Right lobe of liver (tissue), 4 donors: ENCODE data around the gene COL4A6.

ENCODE experiments used
- POLR2A ChIP-seq: fragments of 450-650 bp; IDR thresholded peaks from one replicate; pipeline ENCODE4 v1.6.1; 2017; ENCODE audit warnings: antibody characterized with exemption, mild to moderate bottlenecking
- TF ChIP-seq, protein P1 (sequence below), 4 donors: fragments of 200-600 bp in 3 of 4; fragments of 450-650 bp in 1 of 4; IDR thresholded peaks; one replicate each; pipeline versions ENCODE4 v1.5.1 to v1.8.0; 2016 to 2022; ENCODE audit warnings: antibody characterized with exemption in 4 of 4, mild to moderate bottlenecking in 2 of 4
- donor health status: DM: no; HTN: no; CAD: no.
- donor health status: DM: no; HTN: no; CAD: no.
- donor health status: DM: no; HTN: yes; CAD: no.

DNA sequence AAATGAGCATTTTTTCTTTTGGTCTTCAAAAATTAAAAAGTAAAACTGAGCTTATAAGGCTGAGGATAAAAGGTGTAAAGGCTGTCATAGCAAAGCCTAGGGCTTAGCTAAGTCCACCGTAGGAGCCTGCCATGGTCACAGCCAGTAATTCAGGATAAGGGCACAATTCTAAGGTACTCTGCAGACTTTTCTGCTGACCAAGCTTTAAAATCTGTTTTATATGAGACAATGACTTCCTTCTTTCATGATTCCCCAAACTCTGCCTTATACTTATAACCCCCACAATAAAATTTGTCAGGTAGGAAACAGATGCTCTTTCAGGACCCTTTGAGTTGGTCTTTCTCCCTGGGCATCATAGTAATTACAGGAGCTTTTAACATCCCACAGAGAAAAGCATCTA is 138.5 kb downstream of the COL4A6 start:
- TF ChIP-seq, protein P1, sequence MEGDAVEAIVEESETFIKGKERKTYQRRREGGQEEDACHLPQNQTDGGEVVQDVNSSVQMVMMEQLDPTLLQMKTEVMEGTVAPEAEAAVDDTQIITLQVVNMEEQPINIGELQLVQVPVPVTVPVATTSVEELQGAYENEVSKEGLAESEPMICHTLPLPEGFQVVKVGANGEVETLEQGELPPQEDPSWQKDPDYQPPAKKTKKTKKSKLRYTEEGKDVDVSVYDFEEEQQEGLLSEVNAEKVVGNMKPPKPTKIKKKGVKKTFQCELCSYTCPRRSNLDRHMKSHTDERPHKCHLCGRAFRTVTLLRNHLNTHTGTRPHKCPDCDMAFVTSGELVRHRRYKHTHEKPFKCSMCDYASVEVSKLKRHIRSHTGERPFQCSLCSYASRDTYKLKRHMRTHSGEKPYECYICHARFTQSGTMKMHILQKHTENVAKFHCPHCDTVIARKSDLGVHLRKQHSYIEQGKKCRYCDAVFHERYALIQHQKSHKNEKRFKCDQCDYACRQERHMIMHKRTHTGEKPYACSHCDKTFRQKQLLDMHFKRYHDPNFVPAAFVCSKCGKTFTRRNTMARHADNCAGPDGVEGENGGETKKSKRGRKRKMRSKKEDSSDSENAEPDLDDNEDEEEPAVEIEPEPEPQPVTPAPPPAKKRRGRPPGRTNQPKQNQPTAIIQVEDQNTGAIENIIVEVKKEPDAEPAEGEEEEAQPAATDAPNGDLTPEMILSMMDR (IDR thresholded peaks at IDR 0.05) = no peak
- no peak for TF ChIP-seq POLR2A
